Stomach (tissue), 4 donors: ENCODE results near the gene IFT52.

Experiments used
- POLR2A ChIP-seq, 4 donors: fragments of 450-650 bp; IDR thresholded peaks; one replicate each; pipeline ENCODE4 v1.6.1; 2016; ENCODE audit warnings: antibody characterized with exemption in 4 of 4, control low read depth in 2 of 4, mild to moderate bottlenecking in 1 of 4, moderate library complexity in 1 of 4
- POLR2AphosphoS5 ChIP-seq, 3 donors: sonication (generic); formaldehyde crosslinking; IDR thresholded peaks; one replicate each; pipeline ENCODE4 v1.6.1; 2016; ENCODE audit warnings: antibody characterized with exemption in 3 of 3

- TF ChIP-seq POLR2A (IDR thresholded peaks at IDR 0.05) (no peak), POLR2AphosphoS5 (IDR thresholded peaks at IDR 0.05) (peak in 2 of 3 donors; percentile 62 to 88)
These were observed 32.2 kb upstream of the IFT52 start, which contains the start of gene SGK2 for GRCh38 chr20:43558412-43559146.
